ENCODE data around the gene FAR2.
"Not testable (repeated sequence)": the region's sequence is repeated elsewhere in the genome, so short reads cannot be mapped to it uniquely, and the experiment has no call there.

DNA sequence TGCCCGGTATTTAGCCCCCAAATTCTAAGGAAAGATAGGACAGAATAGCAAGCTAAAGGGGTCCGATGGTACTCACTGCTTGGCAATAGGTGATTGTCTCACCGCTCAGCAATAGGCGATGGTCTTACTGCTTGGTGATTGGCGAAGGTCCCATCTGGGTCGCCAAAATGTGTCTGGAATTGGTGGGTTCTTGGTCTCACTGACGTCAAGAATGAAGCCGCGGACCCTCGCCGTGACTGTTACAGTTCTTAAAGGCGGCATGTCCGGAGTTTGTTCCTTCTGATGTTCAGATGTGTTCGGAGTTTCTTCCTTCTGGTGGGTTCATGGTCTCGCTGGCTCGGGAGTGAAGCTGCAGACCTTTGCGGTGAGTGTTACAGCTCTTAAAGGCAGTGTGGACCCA is 236.1 kb downstream of the FAR2 start:
- TF ChIP-seq, protein P1, sequence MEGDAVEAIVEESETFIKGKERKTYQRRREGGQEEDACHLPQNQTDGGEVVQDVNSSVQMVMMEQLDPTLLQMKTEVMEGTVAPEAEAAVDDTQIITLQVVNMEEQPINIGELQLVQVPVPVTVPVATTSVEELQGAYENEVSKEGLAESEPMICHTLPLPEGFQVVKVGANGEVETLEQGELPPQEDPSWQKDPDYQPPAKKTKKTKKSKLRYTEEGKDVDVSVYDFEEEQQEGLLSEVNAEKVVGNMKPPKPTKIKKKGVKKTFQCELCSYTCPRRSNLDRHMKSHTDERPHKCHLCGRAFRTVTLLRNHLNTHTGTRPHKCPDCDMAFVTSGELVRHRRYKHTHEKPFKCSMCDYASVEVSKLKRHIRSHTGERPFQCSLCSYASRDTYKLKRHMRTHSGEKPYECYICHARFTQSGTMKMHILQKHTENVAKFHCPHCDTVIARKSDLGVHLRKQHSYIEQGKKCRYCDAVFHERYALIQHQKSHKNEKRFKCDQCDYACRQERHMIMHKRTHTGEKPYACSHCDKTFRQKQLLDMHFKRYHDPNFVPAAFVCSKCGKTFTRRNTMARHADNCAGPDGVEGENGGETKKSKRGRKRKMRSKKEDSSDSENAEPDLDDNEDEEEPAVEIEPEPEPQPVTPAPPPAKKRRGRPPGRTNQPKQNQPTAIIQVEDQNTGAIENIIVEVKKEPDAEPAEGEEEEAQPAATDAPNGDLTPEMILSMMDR (conservative IDR thresholded peaks at IDR 0.05 in 1 of 2, IDR thresholded peaks at IDR 0.05 in 1 of 2; ENCODE audit: extremely low read depth in 1 of 2, insufficient read depth in 1 of 2, low read depth in 1 of 2, low read length in 2 of 2) = not testable (repeated sequence)
- TF ChIP-seq EZH2 (IDR thresholded peaks at IDR 0.05; ENCODE audit: borderline replicate concordance, low read length) = not testable (repeated sequence)
